GM20000 (cell line): ENCODE measurements around the gene EPB41L5.
"Not testable (repeated sequence)": the region's sequence is repeated elsewhere in the genome, so short reads cannot be mapped to it uniquely, and the experiment has no call there.

ENCODE experiments used
- DNase-seq: peaks from one replicate; pipeline ENCODE4 v3.0.0; 2012; ENCODE audit warnings: low spot score
- CTCF ChIP-seq: IDR thresholded peaks from 2 replicates; pipeline ENCODE4 v1.5.1; 2012; ENCODE audit warnings: mild to moderate bottlenecking, control low read depth; ENCODE audit errors: extremely low read depth, missing control alignments

EPB41L5 gene

GRCh38 chr2:120132691-120133090 is 119.8 kb downstream of the EPB41L5 start:
- TF ChIP-seq CTCF: no peak
- no peak for DNase-seq

- no peak for DNase-seq
- TF ChIP-seq CTCF: no peak
Observed at GRCh38 chr2:120133572-120134244, 120.8 kb downstream of the EPB41L5 start.

GRCh38 chr2:120134263-120134662 is 121.4 kb downstream of the EPB41L5 start:
- no peak for TF ChIP-seq CTCF
- DNase-seq: no peak

DNA sequence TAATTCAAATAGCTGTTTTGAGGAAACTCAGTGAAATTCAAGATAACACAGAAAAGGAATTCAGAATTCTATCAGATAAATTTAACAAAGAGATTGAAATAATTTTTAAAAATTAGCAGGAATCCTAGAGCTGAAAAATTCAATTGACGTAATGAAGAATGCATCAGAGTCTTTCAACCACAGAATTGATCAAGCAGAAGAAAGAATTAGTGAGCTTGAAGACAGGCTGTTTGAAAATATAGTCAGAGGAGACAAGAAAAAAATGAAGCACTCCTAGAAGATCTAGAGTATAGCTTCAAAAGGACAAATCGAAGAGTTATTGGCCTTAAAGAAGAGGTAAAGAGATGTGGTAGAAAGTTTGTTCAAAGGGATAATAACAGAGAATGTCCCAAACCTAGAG is 122.1 kb downstream of the EPB41L5 start:
- not testable (repeated sequence) for DNase-seq

DNA sequence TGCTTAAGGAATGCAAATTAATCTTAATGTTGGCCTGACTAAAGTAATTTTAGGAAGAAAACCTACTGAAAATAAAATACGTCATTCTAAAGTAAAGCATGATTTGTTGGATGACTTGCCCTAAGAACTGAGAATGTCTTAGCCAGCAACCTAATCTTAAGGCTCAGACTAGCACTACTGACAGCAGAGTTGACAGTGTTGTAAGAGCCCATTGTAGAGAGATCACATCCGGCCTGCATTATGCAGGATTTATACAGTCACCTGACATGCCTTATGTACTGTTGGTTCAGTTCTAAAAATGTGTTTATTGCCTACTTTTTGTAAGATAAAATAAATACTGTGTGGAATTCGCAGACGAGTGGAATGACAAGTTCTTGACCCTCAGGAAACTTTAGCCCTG is 128.0 kb downstream of the EPB41L5 start:
- TF ChIP-seq CTCF: no peak
- no peak for DNase-seq

DNA sequence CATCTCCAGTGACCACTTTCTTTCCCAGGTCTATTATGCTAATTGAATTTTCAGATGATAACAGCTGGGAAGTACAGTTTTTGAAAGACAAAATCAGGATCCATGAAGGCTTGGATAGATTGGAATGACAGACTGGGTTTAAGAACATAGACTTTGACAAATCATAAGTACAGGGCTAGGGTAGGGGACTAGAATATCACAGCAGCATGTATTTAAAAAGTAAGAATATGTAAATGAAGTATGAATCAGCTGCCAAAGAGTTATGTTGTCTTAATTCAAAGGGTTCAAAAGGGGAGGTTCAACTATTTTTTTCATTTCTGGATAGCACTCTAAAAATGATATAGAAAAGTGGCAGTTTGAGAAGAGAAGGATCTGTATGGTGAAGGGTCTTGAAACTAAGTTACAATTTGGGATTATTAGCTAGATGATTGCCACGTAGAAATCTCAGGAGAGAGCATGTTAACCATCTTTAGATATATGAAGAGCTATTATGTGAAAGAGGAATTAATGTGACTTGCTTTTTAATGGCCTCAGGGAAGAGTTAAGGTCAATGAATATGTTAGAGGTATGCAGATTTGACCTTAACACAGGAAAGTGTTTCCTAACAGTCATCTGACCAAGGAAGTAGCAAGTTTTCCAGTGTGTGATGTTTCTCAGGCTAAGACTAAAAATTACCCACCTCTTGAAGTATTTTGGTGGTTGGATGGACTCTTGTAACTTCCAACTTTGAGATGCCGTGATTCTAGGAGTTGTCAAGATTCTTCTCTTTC is 128.6 kb downstream of the EPB41L5 start:
- no peak for DNase-seq
- TF ChIP-seq CTCF: no peak

- DNase-seq: no peak
- no peak for TF ChIP-seq CTCF
Observed at GRCh38 chr2:120142528-120143219, 129.8 kb downstream of the EPB41L5 start.
